ENCODE data around the gene DCAF10.
"Not testable (repeated sequence)": the region's sequence is repeated elsewhere in the genome, so short reads cannot be mapped to it uniquely, and the experiment has no call there.

The DCAF10 gene

DNA sequence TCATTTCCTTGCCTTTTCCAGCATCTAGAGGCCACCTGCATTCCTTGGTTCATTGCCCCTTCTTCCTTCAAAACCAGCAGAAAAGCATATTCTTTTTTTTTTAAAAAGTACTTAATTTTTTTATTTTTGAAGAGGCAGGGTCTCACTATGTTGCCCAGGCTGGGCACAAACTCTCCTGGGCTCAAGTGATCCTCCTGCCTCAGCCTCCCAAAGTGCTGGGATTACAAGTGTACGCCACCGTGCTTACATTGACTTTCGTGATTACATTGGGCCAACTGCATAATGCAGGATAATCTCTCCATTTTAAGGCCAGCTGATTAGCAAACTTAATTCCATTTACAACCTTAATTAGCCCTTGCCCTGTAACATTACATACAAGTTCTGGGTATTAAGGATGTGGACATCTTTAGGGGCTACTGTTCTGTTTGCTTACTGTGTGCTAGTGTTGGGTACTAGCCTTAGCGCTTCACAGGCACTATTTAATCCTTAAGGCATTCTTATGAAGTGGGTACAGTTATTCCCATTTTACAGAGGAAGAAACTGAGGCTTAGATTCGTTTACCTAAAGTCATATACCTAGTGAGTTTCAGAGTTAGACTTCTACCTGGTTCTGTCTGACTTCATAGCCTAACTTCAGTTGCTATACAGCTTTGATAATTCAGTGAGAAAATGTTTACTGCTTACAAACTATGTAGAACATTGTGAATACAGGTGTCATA, 69.6 kb downstream of the DCAF10 start:
- DNase-seq (ENCODE audit: low spot score) = no peak

DNA sequence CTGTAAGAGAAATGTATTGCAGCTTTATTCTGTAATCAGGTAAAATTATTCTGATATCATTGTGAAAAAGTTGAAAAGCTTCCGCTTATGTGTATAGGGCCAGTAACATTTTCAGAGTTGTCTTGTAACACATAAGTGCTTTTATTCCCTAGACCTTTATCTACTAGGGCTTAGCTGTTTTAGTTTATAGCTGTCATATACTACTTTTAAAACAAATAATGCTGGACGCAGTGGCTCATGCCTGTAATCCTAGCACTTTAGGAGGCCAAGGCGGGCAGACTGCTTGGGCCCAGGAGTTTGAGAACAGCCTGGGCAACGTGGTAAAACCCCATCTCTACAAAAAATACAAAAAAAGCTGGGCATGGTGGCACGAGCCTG, 70.2 kb downstream of the DCAF10 start:
- DNase-seq (ENCODE audit: low spot score) = no peak

DNA sequence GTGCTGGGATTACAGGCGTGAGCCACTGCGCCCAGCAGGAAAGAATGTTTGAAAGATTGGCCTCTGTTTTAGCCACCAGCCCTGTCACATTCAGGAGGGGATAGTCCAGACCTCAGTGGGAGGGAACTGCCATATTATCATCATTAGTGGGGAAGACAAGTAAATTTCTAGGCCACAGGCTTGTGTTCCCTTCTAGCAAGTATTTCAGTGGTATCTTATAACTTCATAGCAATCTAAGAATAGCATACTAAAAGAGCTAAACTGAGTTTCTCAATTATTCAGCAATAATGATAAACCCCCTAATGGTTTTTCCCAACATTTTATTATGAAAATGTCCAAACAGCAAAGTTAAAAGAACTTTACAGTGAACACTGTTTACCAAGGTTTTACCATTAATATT, 73.4 kb downstream of the DCAF10 start:
- no peak for DNase-seq (ENCODE audit: low spot score)

- no peak for DNase-seq (ENCODE audit: low spot score)
Observed at GRCh38 chr9:37876376-37876775, 75.8 kb downstream of the DCAF10 start.

DNA sequence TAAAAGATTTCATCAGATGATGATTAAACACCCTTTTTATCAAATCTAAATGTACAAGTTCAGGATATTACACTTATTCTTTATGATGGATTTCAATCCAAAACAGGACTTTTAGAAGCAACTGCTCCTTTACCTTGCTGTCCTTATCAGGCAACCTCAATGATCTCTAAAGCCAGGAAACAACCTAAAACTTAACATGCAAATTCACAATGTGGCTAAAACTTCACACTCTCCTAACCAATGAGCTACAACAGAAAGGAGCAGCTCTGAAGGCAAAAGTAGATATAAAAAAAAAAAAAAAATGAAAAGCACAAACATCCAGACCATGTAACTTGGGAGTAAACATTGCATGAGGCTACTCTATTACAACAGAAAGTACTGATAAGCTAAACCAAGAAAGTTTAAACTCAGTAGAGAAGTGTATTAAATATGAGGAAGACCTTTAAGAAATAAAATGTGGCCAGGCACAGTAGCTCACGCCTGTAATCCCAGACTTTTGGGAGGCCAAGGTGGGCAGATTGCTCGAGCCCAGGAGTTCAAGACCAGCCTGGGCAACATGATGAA, 80.4 kb downstream of the DCAF10 start:
- no peak for DNase-seq (ENCODE audit: low spot score)

DNA sequence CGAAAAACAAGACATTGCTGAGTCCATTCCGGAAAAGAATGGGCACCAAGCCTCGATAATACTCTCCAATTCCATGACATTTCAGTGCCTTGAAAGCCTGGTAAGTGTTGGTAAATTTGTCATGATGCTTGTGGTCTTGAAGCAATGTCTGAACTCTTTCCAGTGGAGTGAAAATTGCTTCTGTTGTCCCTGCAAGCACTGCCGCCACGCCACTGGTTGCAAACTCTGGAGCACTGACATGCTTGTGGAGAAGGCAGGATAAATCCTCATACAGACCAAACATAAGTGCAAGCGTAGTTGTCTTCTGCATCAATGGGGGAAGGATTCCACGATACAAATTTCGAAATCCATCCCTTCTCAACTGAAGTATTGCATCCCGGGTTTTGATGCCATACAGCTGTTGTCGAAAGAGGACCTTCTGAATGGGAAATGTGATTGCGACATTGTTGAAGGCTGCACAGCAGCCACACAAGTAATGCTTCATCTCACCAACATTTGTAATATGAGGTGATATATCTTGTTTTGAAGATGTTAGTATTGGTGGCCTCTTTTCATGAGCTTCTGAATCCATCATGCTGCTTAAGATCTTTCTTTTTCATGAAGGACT, 87.5 kb downstream of the DCAF10 start:
- DNase-seq (ENCODE audit: low spot score) = not testable (repeated sequence)

GRCh38 chr9:37889536-37889935, 88.9 kb downstream of the DCAF10 start:
- no peak for DNase-seq (ENCODE audit: low spot score)

GRCh38 chr9:37891042-37891441, 90.4 kb downstream of the DCAF10 start:
- DNase-seq (ENCODE audit: low spot score) = not testable (repeated sequence)

- DNase-seq (ENCODE audit: low spot score) = no peak
Observed at GRCh38 chr9:37892063-37892462, 91.5 kb downstream of the DCAF10 start.

DNA sequence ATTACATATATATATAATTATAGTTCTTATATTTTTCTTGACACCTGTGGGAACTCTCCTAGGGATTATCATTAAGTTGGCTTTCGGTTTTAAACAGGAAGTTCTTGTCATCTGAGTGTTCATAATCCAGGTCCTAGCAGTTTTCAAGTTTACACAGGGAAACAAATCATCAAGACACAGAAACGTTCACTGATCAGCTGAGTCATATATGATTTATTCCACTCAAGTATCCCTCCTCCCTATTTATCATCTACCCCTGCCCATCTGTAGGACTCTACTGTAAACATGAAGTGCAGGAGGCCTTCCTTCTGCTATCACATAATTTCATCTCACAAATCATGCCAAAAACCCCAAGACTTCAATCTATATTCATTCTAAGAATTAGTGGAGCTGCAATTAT, 97.1 kb downstream of the DCAF10 start:
- peak; percentile 37 for DNase-seq (ENCODE audit: low spot score)

DNA sequence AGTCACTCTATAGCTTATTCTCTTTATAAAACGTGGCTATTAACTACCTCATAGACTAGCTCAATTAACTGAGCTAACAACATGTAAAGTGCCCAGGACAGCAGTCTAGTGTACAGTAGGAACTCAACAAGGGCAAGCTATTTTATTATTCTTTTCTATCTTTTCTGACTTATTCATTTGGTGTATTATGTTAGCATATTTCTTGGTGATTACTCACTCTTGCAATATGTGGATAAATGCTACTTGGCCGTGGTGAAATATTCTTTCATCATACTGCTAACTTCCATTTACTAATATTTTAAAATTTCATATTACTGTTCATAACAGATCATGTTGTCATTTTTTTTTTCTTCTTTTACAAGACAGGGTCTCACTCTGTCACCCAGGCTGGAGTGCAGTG, 98.4 kb downstream of the DCAF10 start:
- no peak for DNase-seq (ENCODE audit: low spot score)

GRCh38 chr9:37902131-37902530, 101.5 kb downstream of the DCAF10 start:
- DNase-seq (ENCODE audit: low spot score) = no peak

GRCh38 chr9:37902796-37903646, 102.4 kb downstream of the DCAF10 start:
- peak; percentile 48 for DNase-seq (ENCODE audit: low spot score)

- peak; percentile 94 for DNase-seq (ENCODE audit: low spot score)
Observed at GRCh38 chr9:37903647-37904444, 103.2 kb downstream of the DCAF10 start, which contains the start of gene SLC25A51. TSS of gene SLC25A51 (minus strand) at chr9:37904127. CDS start at chr9:37888550, 15,577 bp downstream.

DNA sequence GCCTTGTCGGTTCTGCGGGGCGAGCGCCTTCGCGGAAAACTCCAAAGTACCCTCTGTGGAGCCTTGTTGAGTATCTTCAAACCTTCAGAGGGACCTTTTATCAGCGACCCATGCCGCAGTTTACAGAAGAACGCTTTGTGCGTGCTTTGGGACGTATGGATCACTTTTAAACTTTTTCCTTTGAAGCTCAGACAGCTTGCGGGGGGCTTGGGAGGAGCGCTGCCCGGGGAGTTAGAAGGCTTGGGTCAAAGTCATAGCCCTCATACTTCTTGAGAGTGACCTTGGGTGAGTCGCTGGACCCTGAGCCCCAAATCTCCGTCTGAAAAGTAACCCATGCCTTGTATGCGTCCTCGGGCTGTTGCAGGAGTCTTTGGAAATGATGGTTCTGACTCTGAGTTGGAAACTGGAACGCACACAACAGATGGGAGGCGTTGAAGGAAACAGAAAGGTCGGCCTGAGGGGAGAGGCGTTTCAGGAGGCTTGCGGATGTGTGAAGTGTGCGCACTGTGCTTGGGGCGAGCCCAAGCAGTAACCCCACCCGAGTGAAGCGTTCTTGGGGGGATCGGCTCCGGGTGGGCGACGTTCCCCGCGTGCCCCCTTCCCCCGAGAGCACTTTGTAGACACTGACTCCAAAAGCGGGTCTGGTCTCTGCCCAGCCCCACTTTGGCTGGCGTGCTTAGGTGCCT, 104.0 kb downstream of the DCAF10 start:
- peak; percentile 46 for DNase-seq (ENCODE audit: low spot score)

- DNase-seq (ENCODE audit: low spot score) = no peak
Observed at GRCh38 chr9:37905131-37905505, 104.5 kb downstream of the DCAF10 start.

- no peak for DNase-seq (ENCODE audit: low spot score)
Observed at GRCh38 chr9:37905776-37906175, 105.2 kb downstream of the DCAF10 start.

DNA sequence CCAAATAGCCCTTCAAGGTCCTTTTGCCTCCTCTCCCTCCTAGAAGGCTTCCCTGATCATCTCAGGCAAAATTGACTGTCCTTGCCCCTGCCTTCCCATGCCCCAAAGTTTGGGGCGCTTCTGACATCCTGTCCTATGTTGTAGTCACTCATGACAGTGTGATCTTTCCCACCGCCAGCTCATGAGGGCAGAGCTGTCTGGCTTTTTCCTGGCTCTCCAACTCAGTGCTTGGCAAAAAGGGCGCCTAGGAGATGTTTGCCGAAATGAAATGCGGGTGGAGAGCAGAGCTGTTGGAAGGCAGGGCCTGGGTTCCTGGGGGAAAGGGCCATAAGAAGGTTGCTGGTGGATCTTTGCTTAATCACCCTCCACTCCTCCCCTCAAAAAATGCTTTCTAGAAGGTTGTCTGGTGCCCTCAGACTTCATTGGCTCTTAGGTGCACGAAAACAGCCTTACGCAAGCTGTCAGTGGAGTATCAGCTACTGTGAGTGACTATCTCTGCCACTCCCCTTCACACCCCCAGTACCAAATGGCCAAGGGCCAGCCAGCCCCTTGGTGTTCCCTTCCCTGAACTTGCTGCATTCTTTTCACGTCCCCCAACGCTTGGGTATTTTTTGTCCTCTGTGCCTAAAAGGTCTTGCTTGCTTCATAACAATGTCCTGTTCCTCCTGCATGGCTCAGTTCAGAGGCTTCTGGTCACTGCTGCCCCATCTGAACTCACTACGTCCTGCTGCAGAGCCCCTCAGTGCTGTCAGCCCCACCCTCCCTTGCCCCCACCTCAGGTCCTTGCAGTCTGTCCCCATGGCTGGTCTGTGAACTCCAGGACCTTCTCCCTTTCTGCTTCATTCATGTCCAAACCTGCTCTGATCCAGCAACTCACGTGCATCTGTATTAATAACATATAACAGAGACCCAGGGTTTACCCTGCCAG, 106.0 kb downstream of the DCAF10 start:
- DNase-seq (ENCODE audit: low spot score) = no peak

GRCh38 chr9:37908283-37908682, 107.7 kb downstream of the DCAF10 start:
- no peak for DNase-seq (ENCODE audit: low spot score)

- peak; percentile 44 for DNase-seq (ENCODE audit: low spot score)
Observed at GRCh38 chr9:37908698-37909186, 108.1 kb downstream of the DCAF10 start.
